ENCODE data around the gene BMP8A.
"Not testable (repeated sequence)": the region's sequence is repeated elsewhere in the genome, so short reads cannot be mapped to it uniquely, and the experiment has no call there.

The BMP8A gene

DNA sequence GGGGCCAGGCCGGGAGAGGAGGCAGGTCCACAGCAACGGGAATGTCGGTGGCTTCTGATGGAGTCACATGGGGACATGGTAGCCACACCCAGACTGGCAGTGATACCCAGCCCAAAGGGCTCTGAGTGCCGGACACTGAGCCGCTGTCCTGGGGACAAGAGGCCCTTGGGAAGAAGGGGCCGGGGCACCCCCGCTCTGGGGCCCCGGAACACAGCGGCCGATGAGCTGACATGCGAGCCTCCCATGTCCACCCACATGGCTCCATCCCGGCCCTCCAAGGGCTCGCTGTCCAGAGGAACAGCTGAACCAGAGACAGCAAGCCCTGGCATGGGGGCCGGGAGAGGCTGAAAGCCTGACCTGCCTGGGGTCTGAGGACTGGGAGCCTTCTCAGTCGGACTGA lies 7.4 kb downstream of the BMP8A start:
- H4K20me1 ChIP-seq (ENCODE audit: insufficient read depth, low read length, poor library complexity, severe bottlenecking); H3K4me1 ChIP-seq (ENCODE audit: insufficient read depth, low read length, poor library complexity, severe bottlenecking); H3K9me3 ChIP-seq (ENCODE audit: insufficient read depth, low read depth, low read length); H3K79me2 ChIP-seq (ENCODE audit: insufficient read depth, low read length); H2AFZ ChIP-seq (ENCODE audit: low read length); H3K4me2 ChIP-seq (ENCODE audit: low read depth, low read length, poor library complexity, severe bottlenecking); H3K36me3 ChIP-seq (ENCODE audit: insufficient read depth, low read length); H3F3A ChIP-seq (ENCODE audit: low read depth); H3K4me3 ChIP-seq (ENCODE audit: low read length, poor library complexity, severe bottlenecking); H3K9ac ChIP-seq (ENCODE audit: low read depth, low read length, poor library complexity, severe bottlenecking); H3K9me2 ChIP-seq (replicated peaks; ENCODE audit: low read depth, low read length); H3K27me3 ChIP-seq (ENCODE audit: insufficient read depth, low read length, poor library complexity, severe bottlenecking): not testable (repeated sequence)

DNA sequence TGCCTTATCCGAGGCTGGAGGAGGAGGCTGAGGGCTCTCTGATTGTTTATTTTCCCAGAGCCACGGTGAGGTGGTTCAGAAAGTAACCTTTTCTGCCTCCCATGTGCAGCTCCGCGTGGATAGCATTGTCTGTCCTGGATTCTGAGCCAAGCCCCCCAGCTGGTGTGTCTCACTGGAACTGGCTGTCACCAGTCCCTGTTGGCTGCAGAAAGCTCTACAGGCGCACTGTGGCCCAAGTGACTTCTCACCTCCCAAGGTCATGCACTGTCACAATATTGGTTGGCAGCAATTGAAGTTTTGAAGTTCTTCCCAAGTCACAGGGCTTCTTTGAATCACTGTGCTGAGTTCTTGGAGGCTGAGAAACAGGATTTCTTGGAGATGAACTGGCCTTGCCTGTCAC lies 8.2 kb downstream of the BMP8A start:
- Histone ChIP-seq H4K20me1 (ENCODE audit: insufficient read depth, low read length, poor library complexity, severe bottlenecking) (no peaks in the 10 kb centered on the region), H3K9me2 (replicated peaks; ENCODE audit: low read depth, low read length) (no peaks in the 10 kb centered on the region), H3K79me2 (ENCODE audit: insufficient read depth, low read length) (no peaks in the 10 kb centered on the region), H2AFZ (ENCODE audit: low read length) (no peak overlapping the region), H3K9me3 (ENCODE audit: insufficient read depth, low read depth, low read length) (no peaks in the 10 kb centered on the region), H3K4me3 (ENCODE audit: low read length, poor library complexity, severe bottlenecking) (no peak overlapping the region), H3K36me3 (ENCODE audit: insufficient read depth, low read length) (no peaks in the 10 kb centered on the region), H3F3A (ENCODE audit: low read depth) (no peaks in the 10 kb centered on the region), H3K4me2 (ENCODE audit: low read depth, low read length, poor library complexity, severe bottlenecking) (no peak overlapping the region), H3K4me1 (ENCODE audit: insufficient read depth, low read length, poor library complexity, severe bottlenecking) (no peaks in the 10 kb centered on the region), H3K27me3 (ENCODE audit: insufficient read depth, low read length, poor library complexity, severe bottlenecking) (no peaks in the 10 kb centered on the region), H3K9ac (ENCODE audit: low read depth, low read length, poor library complexity, severe bottlenecking) (no peak overlapping the region)
- no peak for TF ChIP-seq CTCF (conservative IDR thresholded peaks at IDR 0.05; ENCODE audit: low read length)
- no peak for TF ChIP-seq EZH2phosphoT487 (IDR thresholded peaks at IDR 0.05; ENCODE audit: borderline replicate concordance)

- H3K9me3 ChIP-seq (ENCODE audit: insufficient read depth, low read depth, low read length): no peaks in the 10 kb centered on the region
- H3K9ac ChIP-seq (ENCODE audit: low read depth, low read length, poor library complexity, severe bottlenecking): no peak overlapping the region
- H3K36me3 ChIP-seq (ENCODE audit: insufficient read depth, low read length): no peaks in the 10 kb centered on the region
- H3K4me3 ChIP-seq (ENCODE audit: low read length, poor library complexity, severe bottlenecking): no peak overlapping the region
- H3K4me2 ChIP-seq (ENCODE audit: low read depth, low read length, poor library complexity, severe bottlenecking): no peak overlapping the region
- no peaks in the 10 kb centered on the region for H3K4me1 ChIP-seq (ENCODE audit: insufficient read depth, low read length, poor library complexity, severe bottlenecking)
- no peaks in the 10 kb centered on the region for H4K20me1 ChIP-seq (ENCODE audit: insufficient read depth, low read length, poor library complexity, severe bottlenecking)
- no peaks in the 10 kb centered on the region for H3K9me2 ChIP-seq (replicated peaks; ENCODE audit: low read depth, low read length)
- TF ChIP-seq CTCF (conservative IDR thresholded peaks at IDR 0.05; ENCODE audit: low read length) (no peak), EZH2phosphoT487 (IDR thresholded peaks at IDR 0.05; ENCODE audit: borderline replicate concordance) (no peak)
- H2AFZ ChIP-seq (ENCODE audit: low read length): no peak overlapping the region
- no peaks in the 10 kb centered on the region for H3F3A ChIP-seq (ENCODE audit: low read depth)
- H3K27me3 ChIP-seq (ENCODE audit: insufficient read depth, low read length, poor library complexity, severe bottlenecking): no peaks in the 10 kb centered on the region
- no peaks in the 10 kb centered on the region for H3K79me2 ChIP-seq (ENCODE audit: insufficient read depth, low read length)
Observed at GRCh38 chr1:39500862-39501389, 9.5 kb downstream of the BMP8A start.

DNA sequence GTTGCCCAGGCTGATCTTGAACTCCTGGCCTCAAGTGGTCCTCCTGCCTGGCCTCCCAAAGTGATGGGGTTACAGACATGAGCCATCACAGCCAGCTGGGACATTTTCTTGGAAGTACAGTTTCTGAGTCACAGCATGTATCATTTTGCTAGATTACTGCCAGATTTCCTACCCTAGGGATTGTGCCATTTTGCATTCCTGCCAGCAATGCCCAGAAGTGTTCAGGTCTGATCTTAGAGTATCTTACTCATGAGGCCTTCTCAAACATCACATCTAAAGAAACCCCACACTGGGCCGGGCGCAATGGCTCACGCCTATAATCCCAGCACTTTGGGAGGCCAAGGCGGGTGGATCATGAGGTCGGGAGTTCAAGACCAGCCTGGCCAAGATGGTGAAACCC lies 10.2 kb downstream of the BMP8A start:
- H3K79me2 ChIP-seq (ENCODE audit: insufficient read depth, low read length): no peaks in the 10 kb centered on the region
- TF ChIP-seq CTCF (conservative IDR thresholded peaks at IDR 0.05; ENCODE audit: low read length): no peak
- TF ChIP-seq EZH2phosphoT487 (IDR thresholded peaks at IDR 0.05; ENCODE audit: borderline replicate concordance): no peak
- no peaks in the 10 kb centered on the region for H3K4me1 ChIP-seq (ENCODE audit: insufficient read depth, low read length, poor library complexity, severe bottlenecking)
- no peaks in the 10 kb centered on the region for H3F3A ChIP-seq (ENCODE audit: low read depth)
- no peaks in the 10 kb centered on the region for H4K20me1 ChIP-seq (ENCODE audit: insufficient read depth, low read length, poor library complexity, severe bottlenecking)
- H3K4me2 ChIP-seq (ENCODE audit: low read depth, low read length, poor library complexity, severe bottlenecking): no peak overlapping the region
- no peak overlapping the region for H3K9ac ChIP-seq (ENCODE audit: low read depth, low read length, poor library complexity, severe bottlenecking)
- no peak overlapping the region for H2AFZ ChIP-seq (ENCODE audit: low read length)
- no peaks in the 10 kb centered on the region for H3K36me3 ChIP-seq (ENCODE audit: insufficient read depth, low read length)
- no peak overlapping the region for H3K4me3 ChIP-seq (ENCODE audit: low read length, poor library complexity, severe bottlenecking)
- H3K9me2 ChIP-seq (replicated peaks; ENCODE audit: low read depth, low read length): no peaks in the 10 kb centered on the region
- H3K27me3 ChIP-seq (ENCODE audit: insufficient read depth, low read length, poor library complexity, severe bottlenecking): no peaks in the 10 kb centered on the region
- no peaks in the 10 kb centered on the region for H3K9me3 ChIP-seq (ENCODE audit: insufficient read depth, low read depth, low read length)

GRCh38 chr1:39504436-39504835 lies 13.0 kb downstream of the BMP8A start:
- not testable (repeated sequence) for H3F3A ChIP-seq (ENCODE audit: low read depth); H3K4me2 ChIP-seq (ENCODE audit: low read depth, low read length, poor library complexity, severe bottlenecking); H3K4me1 ChIP-seq (ENCODE audit: insufficient read depth, low read length, poor library complexity, severe bottlenecking); H4K20me1 ChIP-seq (ENCODE audit: insufficient read depth, low read length, poor library complexity, severe bottlenecking); H3K36me3 ChIP-seq (ENCODE audit: insufficient read depth, low read length); H3K79me2 ChIP-seq (ENCODE audit: insufficient read depth, low read length); H3K9ac ChIP-seq (ENCODE audit: low read depth, low read length, poor library complexity, severe bottlenecking); H3K9me2 ChIP-seq (replicated peaks; ENCODE audit: low read depth, low read length); H3K9me3 ChIP-seq (ENCODE audit: insufficient read depth, low read depth, low read length); H2AFZ ChIP-seq (ENCODE audit: low read length); H3K4me3 ChIP-seq (ENCODE audit: low read length, poor library complexity, severe bottlenecking); H3K27me3 ChIP-seq (ENCODE audit: insufficient read depth, low read length, poor library complexity, severe bottlenecking)
